Tibial nerve (tissue), 3 donors: ENCODE data around the gene IER3IP1.
"Not testable (repeated sequence)": the region's sequence is repeated elsewhere in the genome, so short reads cannot be mapped to it uniquely, and the experiment has no call there.

Source experiments
- CTCF ChIP-seq, 5 experiments: fragments of 200-600 bp in 3 of 5; fragments of 450-650 bp in 2 of 5; sonication (generic) in 3 of 5; IDR thresholded peaks; one replicate each; pipeline ENCODE4 v1.5.1; 2016 to 2019; ENCODE audit warnings: antibody characterized with exemption in 5 of 5, mild to moderate bottlenecking in 3 of 5, moderate library complexity in 2 of 5
- POLR2A ChIP-seq, 2 donors: fragments of 450-650 bp; IDR thresholded peaks; one replicate each; pipeline ENCODE4 v1.6.1; 2017; ENCODE audit warnings: antibody characterized with exemption in 2 of 2, mild to moderate bottlenecking in 2 of 2, moderate library complexity in 2 of 2

DNA sequence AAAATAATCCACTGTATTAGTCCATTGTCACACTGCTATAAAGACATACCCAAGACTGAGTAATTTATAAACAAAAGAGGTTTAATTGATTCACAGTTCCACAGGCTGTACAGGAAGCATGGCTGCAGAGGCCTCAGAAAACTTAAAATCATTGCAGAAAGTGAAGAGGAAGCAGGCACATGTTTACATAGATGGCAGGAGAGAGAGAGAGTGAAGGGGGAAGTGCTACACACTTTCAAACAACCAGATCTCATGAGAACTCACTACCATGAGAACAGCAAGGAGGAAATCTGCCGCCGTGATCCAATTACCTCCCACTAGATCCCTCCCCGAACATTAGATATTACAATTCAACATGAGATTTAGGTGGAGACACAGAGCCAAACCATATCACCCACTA, 19.8 kb upstream of the IER3IP1 start:
- not testable (repeated sequence) for TF ChIP-seq CTCF, POLR2A (IDR thresholded peaks at IDR 0.05)
